Adrenal gland (tissue), 5 donors: Measurements from ENCODE around the gene SIN3A.

Experiments
- POLR2A ChIP-seq, 2 donors: fragments of 450-650 bp; IDR thresholded peaks; one replicate each; pipeline ENCODE4 v1.6.1; 2017; ENCODE audit warnings: antibody characterized with exemption in 2 of 2, mild to moderate bottlenecking in 2 of 2, moderate library complexity in 1 of 2
- TF ChIP-seq, protein P1 (sequence below), 6 experiments: fragments of 450-650 bp in 4 of 6; fragments of 200-600 bp in 2 of 6; sonication (generic) in 1 of 6; IDR thresholded peaks; 1 replicate in 5 of 6; 2 replicates in 1 of 6; pipeline versions ENCODE4 v1.5.1 to v1.8.0; 2016 to 2021; ENCODE audit warnings: antibody characterized with exemption in 6 of 6, mild to moderate bottlenecking in 2 of 6, moderate library complexity in 1 of 6
- donor health status: DM: no; HTN: no; CAD: no.

DNA sequence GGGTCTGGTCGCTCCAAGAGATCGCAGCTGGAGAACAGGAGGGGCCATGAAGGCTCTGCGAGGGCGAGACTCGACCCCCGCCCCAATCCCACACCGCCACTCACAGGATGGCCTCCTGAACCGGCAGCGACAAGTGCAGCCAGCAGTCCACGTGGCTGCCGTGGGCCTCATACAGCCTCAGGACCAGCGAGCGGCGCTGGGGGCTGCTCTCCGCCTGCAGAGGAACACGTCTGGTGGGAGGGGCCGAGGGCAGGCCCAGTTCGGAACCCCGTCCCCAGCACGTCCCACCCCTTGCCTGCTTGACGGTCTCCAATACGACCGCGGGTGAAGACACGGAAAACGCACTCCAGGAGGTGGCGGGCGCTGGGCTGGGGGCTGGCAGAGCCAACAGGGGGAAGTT is 95.5 kb downstream of the SIN3A start:
- TF ChIP-seq, protein P1, sequence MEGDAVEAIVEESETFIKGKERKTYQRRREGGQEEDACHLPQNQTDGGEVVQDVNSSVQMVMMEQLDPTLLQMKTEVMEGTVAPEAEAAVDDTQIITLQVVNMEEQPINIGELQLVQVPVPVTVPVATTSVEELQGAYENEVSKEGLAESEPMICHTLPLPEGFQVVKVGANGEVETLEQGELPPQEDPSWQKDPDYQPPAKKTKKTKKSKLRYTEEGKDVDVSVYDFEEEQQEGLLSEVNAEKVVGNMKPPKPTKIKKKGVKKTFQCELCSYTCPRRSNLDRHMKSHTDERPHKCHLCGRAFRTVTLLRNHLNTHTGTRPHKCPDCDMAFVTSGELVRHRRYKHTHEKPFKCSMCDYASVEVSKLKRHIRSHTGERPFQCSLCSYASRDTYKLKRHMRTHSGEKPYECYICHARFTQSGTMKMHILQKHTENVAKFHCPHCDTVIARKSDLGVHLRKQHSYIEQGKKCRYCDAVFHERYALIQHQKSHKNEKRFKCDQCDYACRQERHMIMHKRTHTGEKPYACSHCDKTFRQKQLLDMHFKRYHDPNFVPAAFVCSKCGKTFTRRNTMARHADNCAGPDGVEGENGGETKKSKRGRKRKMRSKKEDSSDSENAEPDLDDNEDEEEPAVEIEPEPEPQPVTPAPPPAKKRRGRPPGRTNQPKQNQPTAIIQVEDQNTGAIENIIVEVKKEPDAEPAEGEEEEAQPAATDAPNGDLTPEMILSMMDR (IDR thresholded peaks at IDR 0.05): no peak
- TF ChIP-seq POLR2A (IDR thresholded peaks at IDR 0.05): no peak
